ENCODE data around the gene AGRN. TPM values are rescaled to one million over a fixed set of nuclear protein-coding genes. Genes with fewer than 3 reads are reported as not detected.
"Not testable (repeated sequence)": the region's sequence is repeated elsewhere in the genome, so short reads cannot be mapped to it uniquely, and the experiment has no call there.

Gene AGRN
- polyA plus RNA-seq, 1 donor = 116 TPM

DNA sequence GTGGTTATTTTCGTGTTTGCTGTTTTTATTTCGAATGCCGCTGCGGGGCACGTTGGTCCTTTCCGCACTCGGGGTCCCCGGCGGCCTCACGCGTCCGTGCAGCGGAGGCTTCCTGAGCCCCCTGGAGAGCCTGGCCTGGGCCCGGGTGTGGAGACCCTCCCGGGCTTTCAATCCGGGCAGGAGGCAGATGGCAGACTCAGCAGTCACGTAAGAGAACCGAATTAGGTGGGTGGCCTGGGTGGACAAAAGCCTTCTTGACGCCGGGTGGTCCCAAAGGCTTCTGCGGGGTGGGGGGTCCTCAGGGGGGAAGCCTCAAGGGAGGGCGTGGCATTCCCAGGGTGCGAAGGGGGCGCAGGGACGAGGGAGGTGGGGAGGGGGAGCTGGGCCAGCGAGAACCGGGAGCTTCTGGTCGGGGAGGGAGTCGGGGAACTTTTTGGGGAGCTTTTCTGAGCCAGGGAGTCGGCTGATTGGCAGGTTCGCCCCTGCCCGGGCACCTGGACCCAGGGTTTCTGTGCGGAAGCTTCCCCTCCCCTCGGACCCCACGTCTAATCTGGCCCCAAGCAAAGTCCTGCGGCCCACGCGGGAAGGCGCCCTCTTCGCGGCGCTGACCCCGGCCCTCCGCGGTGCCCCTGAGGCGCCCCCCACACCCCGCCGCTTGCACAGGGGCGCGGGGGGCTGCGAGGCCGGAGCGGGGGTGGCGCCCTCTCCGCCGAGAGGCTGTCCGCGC lies 18.7 kb upstream of the AGRN start:
- Histone ChIP-seq H3K4me3 (ENCODE audit: low read length) (peak overlapping the region; percentile 66), H3K4me1 (ENCODE audit: control insufficient read depth, insufficient read depth, low read length) (peaks cover 41% of the 10 kb centered on the region), H3K27ac (ENCODE audit: low read length) (peak overlapping the region; percentile 91), H3K36me3 (ENCODE audit: control insufficient read depth, insufficient read depth, low read length) (no peaks in the 10 kb centered on the region), H3K9me3 (ENCODE audit: control insufficient read depth, low read depth, low read length) (peaks cover 14% of the 10 kb centered on the region), H3K27me3 (ENCODE audit: control insufficient read depth, insufficient read depth, low read length) (peaks cover 41% of the 10 kb centered on the region)
- no CpG with 5 or more reads among the region's 58 CpGs for WGBS (ENCODE audit: insufficient coverage, low lambda C conversion rate)
- no peak for DNase-seq

- H3K36me3 ChIP-seq (ENCODE audit: control insufficient read depth, insufficient read depth, low read length) = no peaks in the 10 kb centered on the region
- no peak overlapping the region for H3K4me3 ChIP-seq (ENCODE audit: low read length)
- no CpG with 5 or more reads among the region's 22 CpGs for WGBS (ENCODE audit: insufficient coverage, low lambda C conversion rate)
- H3K9me3 ChIP-seq (ENCODE audit: control insufficient read depth, low read depth, low read length) = peaks cover 11% of the 10 kb centered on the region
- H3K27me3 ChIP-seq (ENCODE audit: control insufficient read depth, insufficient read depth, low read length) = peaks cover 19% of the 10 kb centered on the region
- H3K27ac ChIP-seq (ENCODE audit: low read length) = no peak overlapping the region
- H3K4me1 ChIP-seq (ENCODE audit: control insufficient read depth, insufficient read depth, low read length) = peaks cover 46% of the 10 kb centered on the region
- DNase-seq = no peak
Measured at GRCh38 chr1:1003618-1004419, 16.1 kb upstream of the AGRN start.

- H3K36me3 ChIP-seq (ENCODE audit: control insufficient read depth, insufficient read depth, low read length) = no peaks in the 10 kb centered on the region
- no peak for DNase-seq
- no peak overlapping the region for H3K4me3 ChIP-seq (ENCODE audit: low read length)
- H3K4me1 ChIP-seq (ENCODE audit: control insufficient read depth, insufficient read depth, low read length) = peaks cover 45% of the 10 kb centered on the region
- no CpG with 5 or more reads among the region's 7 CpGs for WGBS (ENCODE audit: insufficient coverage, low lambda C conversion rate)
- H3K27ac ChIP-seq (ENCODE audit: low read length) = peak overlapping the region; percentile 93
- H3K27me3 ChIP-seq (ENCODE audit: control insufficient read depth, insufficient read depth, low read length) = peaks cover 14% of the 10 kb centered on the region
- H3K9me3 ChIP-seq (ENCODE audit: control insufficient read depth, low read depth, low read length) = peaks cover 11% of the 10 kb centered on the region
Measured at GRCh38 chr1:1004420-1004779, 15.5 kb upstream of the AGRN start.

- Histone ChIP-seq H3K4me3 (ENCODE audit: low read length) (no peak overlapping the region), H3K9me3 (ENCODE audit: control insufficient read depth, low read depth, low read length) (peaks cover 11% of the 10 kb centered on the region), H3K27me3 (ENCODE audit: control insufficient read depth, insufficient read depth, low read length) (peaks cover 12% of the 10 kb centered on the region), H3K4me1 (ENCODE audit: control insufficient read depth, insufficient read depth, low read length) (peaks cover 43% of the 10 kb centered on the region), H3K36me3 (ENCODE audit: control insufficient read depth, insufficient read depth, low read length) (no peaks in the 10 kb centered on the region), H3K27ac (ENCODE audit: low read length) (peak overlapping the region; percentile 93)
- peak; percentile 53 to 71 for DNase-seq
- WGBS (ENCODE audit: insufficient coverage, low lambda C conversion rate) = no CpG with 5 or more reads among the region's 21 CpGs
Measured at GRCh38 chr1:1004780-1005697, 14.9 kb upstream of the AGRN start.

DNA sequence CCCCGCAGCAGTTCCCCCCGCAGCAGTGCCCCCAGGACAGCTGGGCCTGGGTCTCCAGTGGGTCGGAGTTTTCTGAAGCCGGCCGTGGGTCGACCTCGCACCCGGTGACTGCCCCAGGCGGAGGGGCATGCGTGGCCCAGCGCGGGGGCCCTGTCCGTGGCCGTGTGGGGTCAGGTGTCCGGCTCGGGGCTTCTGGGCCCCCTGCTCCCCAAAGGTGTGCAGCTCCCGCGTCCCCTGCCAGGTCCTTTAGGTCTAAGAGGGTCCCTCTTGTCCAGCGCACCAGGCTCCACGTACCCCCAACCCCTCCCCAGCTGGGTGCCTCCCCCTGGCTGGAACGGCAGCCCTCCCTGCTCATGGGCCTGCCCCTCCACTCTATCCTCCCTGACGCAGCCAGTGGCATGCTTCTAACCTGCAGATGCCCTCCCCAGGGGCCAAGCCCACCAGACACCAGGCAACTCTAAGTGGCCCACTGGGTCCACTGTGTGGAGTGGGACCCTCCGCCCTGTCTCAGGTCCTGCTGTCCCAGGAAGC lies 14.1 kb upstream of the AGRN start:
- DNase-seq = no peak
- Histone ChIP-seq H3K27me3 (ENCODE audit: control insufficient read depth, insufficient read depth, low read length) (peaks cover 6% of the 10 kb centered on the region), H3K4me3 (ENCODE audit: low read length) (peak overlapping the region; percentile 36), H3K36me3 (ENCODE audit: control insufficient read depth, insufficient read depth, low read length) (no peaks in the 10 kb centered on the region), H3K4me1 (ENCODE audit: control insufficient read depth, insufficient read depth, low read length) (peaks cover 38% of the 10 kb centered on the region), H3K27ac (ENCODE audit: low read length) (peak overlapping the region; percentile 93), H3K9me3 (ENCODE audit: control insufficient read depth, low read depth, low read length) (peaks cover 9% of the 10 kb centered on the region)
- WGBS (ENCODE audit: insufficient coverage, low lambda C conversion rate) = no CpG with 5 or more reads among the region's 23 CpGs

GRCh38 chr1:1006305-1007159 lies 13.4 kb upstream of the AGRN start:
- Histone ChIP-seq H3K27me3 (ENCODE audit: control insufficient read depth, insufficient read depth, low read length) (no peaks in the 10 kb centered on the region), H3K36me3 (ENCODE audit: control insufficient read depth, insufficient read depth, low read length) (no peaks in the 10 kb centered on the region), H3K4me1 (ENCODE audit: control insufficient read depth, insufficient read depth, low read length) (peaks cover 33% of the 10 kb centered on the region), H3K9me3 (ENCODE audit: control insufficient read depth, low read depth, low read length) (peaks cover 6% of the 10 kb centered on the region), H3K27ac (ENCODE audit: low read length) (peak overlapping the region; percentile 93), H3K4me3 (ENCODE audit: low read length) (peak overlapping the region; percentile 36)
- peak; percentile 96 to 98 for DNase-seq
- no CpG with 5 or more reads among the region's 37 CpGs for WGBS (ENCODE audit: insufficient coverage, low lambda C conversion rate)

DNA sequence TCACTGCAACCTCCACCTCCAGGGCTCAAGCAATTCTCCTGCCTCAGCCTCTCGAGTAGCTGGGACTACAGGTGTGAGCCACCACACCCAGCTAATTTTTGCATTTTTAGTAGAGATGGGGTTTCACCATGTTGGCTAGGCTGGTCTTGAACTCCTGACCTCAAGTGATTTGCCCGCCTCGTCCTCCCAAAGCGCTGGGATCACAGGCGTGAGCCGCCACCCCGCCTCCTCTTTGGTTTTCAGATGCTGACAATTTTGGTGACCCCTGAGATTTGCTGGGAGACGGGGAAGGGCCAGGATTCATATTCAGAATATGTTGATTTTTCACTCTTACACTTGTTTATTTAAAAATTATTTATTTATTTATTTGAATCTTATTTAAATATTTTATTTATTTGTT lies 9.8 kb upstream of the AGRN start:
- not testable (repeated sequence) for H3K27ac ChIP-seq (ENCODE audit: low read length); H3K27me3 ChIP-seq (ENCODE audit: control insufficient read depth, insufficient read depth, low read length); H3K4me3 ChIP-seq (ENCODE audit: low read length); DNase-seq; H3K36me3 ChIP-seq (ENCODE audit: control insufficient read depth, insufficient read depth, low read length)
- no CpG with 5 or more reads among the region's 8 CpGs for WGBS (ENCODE audit: insufficient coverage, low lambda C conversion rate)
- Histone ChIP-seq H3K4me1 (ENCODE audit: control insufficient read depth, insufficient read depth, low read length) (peaks cover 25% of the 10 kb centered on the region), H3K9me3 (ENCODE audit: control insufficient read depth, low read depth, low read length) (peaks cover 11% of the 10 kb centered on the region)

- H3K27me3 ChIP-seq (ENCODE audit: control insufficient read depth, insufficient read depth, low read length) = no peaks in the 10 kb centered on the region
- DNase-seq = no peak
- 100% methylated on average over 1 of the region's 14 CpGs for WGBS (ENCODE audit: insufficient coverage, low lambda C conversion rate)
Measured at GRCh38 chr1:1011396-1011949, 8.4 kb upstream of the AGRN start.

DNA sequence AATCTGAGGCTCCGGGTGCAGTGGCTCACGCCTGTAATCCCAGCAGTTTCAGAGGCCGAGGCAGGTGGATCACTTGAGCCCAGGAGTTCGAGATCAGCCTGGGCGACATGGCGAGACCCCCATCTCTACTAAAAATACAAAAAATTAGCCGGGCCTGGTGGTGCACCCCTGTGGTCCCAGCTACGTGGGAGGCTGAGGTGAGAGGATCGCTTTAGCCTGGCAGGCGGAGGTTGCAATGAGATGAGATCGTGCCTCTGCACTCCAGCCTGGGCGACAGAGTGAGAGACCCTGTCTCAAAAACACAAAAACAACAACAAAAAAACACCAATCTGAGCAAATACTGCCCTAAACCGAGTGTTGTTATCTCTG lies 7.2 kb upstream of the AGRN start:
- DNase-seq; H3K27me3 ChIP-seq (ENCODE audit: control insufficient read depth, insufficient read depth, low read length); H3K36me3 ChIP-seq (ENCODE audit: control insufficient read depth, insufficient read depth, low read length); H3K9me3 ChIP-seq (ENCODE audit: control insufficient read depth, low read depth, low read length); H3K4me1 ChIP-seq (ENCODE audit: control insufficient read depth, insufficient read depth, low read length): not testable (repeated sequence)
- Histone ChIP-seq H3K4me3 (ENCODE audit: low read length) (peak overlapping the region; percentile 71), H3K27ac (ENCODE audit: low read length) (peak overlapping the region; percentile 89)
- WGBS (ENCODE audit: insufficient coverage, low lambda C conversion rate) = 30% methylated on average over 2 of the region's 13 CpGs

More at GRCh38 chr1:1011396-1011949, 8.4 kb upstream of the AGRN start:
- Histone ChIP-seq H3K4me3 (ENCODE audit: low read length) (no peak overlapping the region), H3K36me3 (ENCODE audit: control insufficient read depth, insufficient read depth, low read length) (no peaks in the 10 kb centered on the region), H3K27ac (ENCODE audit: low read length) (no peak overlapping the region), H3K4me1 (ENCODE audit: control insufficient read depth, insufficient read depth, low read length) (peaks cover 12% of the 10 kb centered on the region), H3K9me3 (ENCODE audit: control insufficient read depth, low read depth, low read length) (peaks cover 11% of the 10 kb centered on the region)

All from large intestine (tissue), 3 donors.